ENCODE results near the gene HJV.
"Not testable (repeated sequence)": the region's sequence is repeated elsewhere in the genome, so short reads cannot be mapped to it uniquely, and the experiment has no call there.

HJV gene

DNA sequence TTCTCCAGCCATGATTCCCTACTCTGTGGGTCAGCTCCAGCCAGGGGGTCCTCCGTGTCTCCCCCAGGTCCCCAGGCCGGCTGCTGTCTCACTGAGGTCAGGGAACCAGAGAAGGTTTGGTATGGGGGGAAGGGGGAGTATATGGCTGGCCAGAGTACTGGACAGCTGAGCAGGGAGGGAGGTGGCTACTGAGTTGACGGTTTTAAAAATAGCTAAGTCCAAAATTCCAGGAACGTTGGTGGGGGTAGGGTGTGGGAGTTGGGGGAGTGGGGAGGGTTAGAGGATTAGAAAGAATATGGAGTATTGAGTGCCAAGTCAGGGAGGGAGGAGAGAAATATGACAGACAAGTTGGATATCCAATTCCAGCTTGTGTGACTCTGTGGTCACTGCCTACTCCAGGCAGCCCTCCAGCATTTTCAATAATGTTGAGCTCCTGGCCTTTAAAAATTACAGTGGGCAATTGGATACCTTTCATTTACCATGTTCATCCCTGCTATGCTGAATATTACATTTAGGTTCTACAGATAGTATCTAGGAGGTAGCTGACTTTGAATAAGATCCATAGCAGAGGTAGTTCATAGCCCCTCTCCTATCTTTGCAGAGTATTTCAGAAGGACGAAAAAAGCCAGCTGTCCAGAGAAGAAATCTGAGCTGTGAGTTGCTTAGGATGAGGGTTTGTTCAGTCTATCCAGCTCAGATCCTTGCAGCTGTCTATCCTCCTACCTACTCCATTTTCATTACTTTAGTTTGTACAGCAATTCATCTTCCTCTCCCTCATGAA is at the start of gene HJV:
HJV (minus strand) TSS at position 114 of the 781 bp plus-strand sequence. CDS start 1,504 bp downstream, outside the sequence.
- no peak for DNase-seq

DNA sequence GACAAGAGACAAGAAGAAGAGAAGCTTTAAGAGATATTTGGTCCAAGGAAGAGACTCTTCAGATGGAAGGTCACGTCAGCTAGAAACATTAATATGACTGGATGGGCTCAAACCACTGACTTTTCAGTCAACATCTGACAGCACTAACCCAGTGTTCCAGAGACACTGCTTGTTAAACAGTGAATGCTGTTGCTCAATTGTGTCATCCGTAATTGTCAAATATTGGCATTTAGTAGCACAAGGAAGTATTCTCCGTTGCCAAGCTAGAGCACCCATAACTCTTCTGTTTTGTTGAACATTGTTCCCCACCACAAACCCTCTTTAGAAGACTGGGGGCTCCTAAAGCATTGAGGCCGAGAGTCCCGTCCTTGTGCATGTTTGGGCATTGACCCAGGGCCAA is 37.6 kb upstream of the HJV start:
- not testable (repeated sequence) for DNase-seq

DNA sequence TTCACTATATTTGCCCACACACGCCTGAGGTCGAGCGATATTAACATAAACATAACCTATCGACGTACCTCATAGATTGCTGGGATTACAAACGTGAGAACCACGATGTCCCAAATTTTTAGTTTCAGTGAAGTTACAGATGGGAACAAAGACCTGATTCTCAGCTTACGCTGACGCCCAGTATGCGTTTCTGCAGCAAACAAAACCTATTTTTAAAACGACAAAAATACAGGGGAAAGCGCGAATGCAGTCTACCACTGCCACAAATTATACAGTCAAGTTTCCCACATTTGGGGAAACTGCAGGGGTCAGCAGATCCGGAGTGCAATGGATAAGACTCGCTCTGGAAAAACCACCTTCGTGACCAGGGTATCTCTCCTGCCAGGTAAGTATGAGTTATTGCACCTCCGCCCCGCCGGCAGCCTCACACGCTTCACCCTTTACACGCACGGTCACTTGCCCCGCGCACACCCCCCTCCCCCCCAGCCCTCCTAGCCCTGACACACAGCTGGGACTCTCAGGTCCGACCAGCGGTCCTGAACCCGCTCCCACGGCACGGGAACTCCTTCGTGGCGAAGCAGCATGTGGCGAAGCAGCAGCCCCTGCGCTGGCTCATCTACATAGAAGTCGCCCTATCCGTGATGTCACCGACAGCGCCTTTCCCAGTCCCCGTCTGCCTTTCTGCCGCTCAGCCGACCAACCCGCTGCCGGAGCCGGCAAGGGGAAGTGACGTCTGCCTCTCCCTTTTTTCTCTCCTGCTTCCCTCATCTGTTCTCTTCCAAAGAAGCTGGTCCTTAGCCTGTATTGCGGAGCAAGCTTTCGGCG is 30.5 kb upstream of the HJV start:
- DNase-seq = peak; percentile 79

- no peak for DNase-seq
Observed at GRCh38 chr1:146051452-146051851, 29.9 kb upstream of the HJV start.

- not testable (repeated sequence) for DNase-seq
Observed at GRCh38 chr1:146050652-146050963, 29.1 kb upstream of the HJV start.

DNA sequence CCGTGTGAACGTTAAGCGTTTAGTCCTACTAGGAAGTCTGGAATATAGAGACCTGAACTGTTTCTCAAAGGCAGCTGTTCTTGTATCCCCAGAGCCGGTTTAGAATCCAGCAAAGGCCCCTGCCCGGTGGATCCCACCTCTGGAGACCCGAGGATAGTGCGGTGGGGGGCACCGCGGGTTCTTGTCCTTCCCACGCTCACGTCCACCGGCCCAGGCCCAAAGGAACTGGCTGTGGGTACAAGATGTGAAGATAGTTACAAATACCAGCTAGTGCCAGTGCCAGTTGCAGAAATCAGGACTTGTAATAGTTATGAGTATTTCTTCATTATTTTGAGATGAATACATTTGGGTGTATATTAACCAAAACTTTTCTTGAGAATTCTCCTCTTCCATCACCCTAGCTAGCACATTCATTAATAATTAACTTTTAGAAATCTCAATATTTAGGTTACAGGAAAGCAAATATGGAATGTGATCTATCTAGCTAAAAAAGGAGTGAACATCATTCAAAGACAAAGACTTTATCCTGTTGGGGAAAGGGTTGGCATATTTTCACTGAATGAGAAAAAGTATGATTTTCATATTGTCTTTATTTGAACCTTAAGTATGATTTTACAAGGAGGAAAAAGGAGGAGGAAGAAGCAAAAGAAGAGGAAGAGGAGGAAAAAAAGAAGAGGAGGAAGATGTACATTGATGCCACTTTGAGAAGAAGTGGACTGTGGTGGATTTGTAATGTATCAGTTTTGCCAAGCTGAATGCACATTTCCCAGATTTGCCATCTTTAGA is 28.5 kb upstream of the HJV start:
- not testable (repeated sequence) for DNase-seq

GRCh38 chr1:146049436-146049835 is 27.9 kb upstream of the HJV start:
- no peak for DNase-seq

GRCh38 chr1:146048514-146049115 is 27.1 kb upstream of the HJV start:
- DNase-seq = not testable (repeated sequence)

- no peak for DNase-seq
Observed at GRCh38 chr1:146046664-146047063, 25.1 kb upstream of the HJV start.

GRCh38 chr1:146039844-146040194 is 18.3 kb upstream of the HJV start:
- DNase-seq = no peak

DNA sequence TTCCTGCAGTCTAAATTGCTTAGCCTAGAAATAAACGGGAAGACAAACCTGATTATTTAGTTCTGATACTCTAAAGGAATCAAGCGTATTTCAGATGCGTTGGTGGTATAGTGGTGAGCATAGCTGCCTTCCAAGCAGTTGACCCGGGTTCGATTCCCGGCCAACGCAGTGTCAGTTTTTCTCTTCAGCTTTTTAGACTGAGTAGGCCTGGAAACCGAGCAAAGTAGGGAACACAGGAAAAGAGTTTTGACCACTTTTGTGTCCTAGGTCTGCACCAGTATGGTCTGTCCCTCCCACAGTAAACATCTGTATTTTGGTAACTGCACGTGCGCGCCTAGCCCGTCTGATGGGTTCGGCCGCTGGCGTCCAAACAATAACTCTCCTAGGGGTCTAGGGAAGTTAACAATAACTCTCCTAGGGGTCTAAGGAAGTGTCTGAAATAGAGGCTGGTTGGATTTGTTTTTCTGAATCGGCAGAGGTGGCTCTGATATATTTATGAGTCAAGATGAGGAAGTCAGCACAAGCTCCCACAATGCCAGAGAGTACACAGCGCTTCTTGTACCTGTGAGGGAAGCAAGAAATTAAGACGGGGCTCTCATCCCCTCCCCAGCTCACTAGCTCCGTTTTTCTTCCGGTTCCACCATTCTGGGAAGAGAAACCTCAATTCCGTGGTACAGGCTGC is 15.6 kb upstream of the HJV start:
- peak; percentile 76 for DNase-seq

GRCh38 chr1:146036241-146036964 is 14.9 kb upstream of the HJV start:
- no peak for DNase-seq

GRCh38 chr1:146035048-146035423 is 13.5 kb upstream of the HJV start:
- no peak for DNase-seq

DNA sequence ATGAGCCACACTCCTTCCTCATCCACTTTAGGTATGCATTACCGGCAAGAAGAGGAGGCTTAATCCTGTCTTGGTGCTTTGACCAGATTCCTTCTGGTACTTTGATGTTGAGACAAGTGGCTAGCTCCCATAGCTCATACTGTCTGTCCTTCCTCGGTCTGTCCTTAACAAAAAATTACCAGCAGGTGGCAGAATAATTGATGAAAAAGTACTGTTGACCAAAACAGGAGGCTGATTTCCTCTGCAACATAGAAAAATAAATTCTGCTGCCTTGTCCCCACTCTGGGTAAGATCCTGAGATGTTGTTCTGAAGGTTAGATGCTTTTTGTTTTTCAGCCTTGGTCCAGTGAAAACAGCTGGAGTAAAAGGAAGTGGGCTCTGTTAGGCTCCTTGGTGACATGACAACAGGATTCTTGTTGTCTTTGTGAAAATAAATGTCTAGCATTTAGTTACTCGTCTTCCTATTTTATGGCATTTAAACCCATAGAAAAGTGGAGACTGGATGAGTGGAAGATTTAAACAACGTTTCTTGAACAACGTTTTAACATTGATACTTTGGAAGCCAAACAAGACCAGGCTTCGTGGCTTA is 11.2 kb upstream of the HJV start:
- peak; percentile 63 for DNase-seq

GRCh38 chr1:146031476-146031875 is 9.9 kb upstream of the HJV start:
- DNase-seq = no peak

- DNase-seq = no peak
Observed at GRCh38 chr1:146029117-146029516, 7.6 kb upstream of the HJV start.

DNA sequence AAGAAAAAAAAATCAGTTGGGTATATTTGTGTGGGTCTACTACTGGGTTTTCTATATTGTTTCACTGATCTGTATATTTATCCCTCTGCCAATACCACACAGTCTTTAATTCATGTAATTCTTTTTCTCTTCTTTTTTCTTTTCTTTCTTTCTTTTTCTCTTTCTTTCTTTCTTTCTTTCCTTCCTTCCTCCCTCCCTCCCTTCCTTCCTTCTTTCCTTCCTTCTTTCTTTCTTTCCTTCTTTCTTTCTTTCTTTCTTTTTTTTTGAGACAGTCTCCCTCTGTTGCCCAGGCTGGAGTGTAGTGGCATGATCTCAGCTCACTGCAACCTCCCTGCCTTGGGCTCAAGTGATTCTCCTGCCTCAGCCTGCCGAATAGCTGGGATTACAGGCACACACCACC is 5.1 kb upstream of the HJV start:
- not testable (repeated sequence) for DNase-seq

DNA sequence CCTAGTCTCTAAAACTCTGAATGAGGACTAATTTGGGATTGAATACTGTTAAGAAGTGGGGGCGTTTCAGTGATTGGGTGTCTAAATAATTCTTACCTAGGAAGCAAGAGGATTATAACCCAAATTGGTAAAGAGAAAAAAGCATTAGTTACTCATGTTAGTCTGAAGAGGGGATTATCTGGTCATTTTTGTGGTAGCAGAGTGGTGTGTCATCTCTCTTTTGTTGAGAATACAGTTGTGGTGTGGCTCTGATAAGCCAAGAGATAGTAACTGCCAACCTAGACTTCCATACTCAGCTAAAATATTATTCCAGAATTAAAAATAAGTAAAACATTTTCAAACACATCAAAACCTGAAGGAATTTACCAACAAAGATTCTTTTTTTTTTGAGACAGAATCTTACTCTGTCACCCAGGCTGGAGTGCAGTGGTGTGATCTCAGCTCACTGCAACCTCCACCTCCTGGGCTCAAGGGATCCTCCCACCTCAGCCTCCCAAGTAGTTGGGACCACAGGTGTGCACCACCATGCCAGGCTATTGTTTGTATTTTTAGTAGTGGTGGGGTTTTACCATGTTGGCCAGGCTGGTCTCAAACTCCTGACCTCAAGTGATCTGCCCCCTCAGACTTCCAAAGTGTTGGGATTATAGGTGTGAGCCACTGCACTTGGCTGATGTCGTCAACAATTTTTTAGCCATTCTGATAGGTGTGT is 4.4 kb upstream of the HJV start:
- not testable (repeated sequence) for DNase-seq

DNA sequence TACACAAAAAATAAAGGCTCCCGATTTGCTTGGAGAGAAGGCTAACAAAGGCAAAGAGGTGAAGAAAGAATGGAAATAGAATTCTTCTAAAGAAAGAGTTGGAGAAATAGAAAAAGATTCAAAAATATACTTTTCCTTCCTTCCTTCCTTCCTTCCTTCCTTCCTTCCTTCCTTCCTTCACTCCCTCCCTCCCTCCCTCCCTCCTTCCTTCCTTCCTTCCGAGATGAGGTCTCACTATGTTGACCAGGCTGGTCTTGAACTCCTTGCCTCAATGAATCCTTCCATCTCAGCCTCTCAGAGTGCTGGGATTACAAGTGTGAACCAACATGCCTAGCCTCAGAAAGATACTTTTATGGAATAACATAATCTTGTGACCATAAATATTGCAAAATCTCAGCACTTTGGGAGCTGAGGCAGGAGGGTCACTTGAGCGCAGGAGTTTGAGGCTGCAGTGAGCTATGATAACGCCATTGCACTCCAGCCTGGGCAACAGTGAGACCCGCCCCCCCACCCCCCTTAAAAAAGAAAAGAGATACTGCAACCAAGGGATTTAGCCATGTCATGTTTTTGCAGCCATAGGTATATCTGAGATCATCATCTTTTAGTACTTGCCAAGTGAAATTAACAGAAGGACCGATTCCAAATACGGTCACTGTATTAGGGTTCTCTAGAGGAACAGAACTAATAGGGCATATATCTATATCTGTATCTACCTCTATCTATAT is 1.0 kb upstream of the HJV start:
- no peak for DNase-seq

DNA sequence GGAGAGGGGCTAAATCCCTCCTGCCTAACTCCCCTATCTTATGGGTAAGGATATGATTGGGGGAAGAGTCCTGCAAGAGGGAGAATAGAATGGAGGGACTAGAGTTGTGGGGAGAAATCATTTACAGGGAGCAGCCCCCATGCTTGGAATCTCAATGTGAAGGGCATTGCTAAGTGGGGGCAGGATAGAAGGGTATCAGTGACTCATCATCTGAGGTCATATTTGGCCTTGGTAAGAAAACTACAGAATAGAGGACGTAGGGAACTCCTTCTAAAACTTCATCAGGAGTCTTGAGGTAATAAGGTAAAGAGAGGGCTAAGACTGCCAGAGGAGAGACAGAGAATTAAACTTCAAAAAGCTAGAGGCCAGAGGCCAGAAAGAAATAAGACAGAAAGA is 487 bp downstream of the HJV start:
- no peak for DNase-seq

Data from CD4-positive, alpha-beta T cell treated with Interleukin-4 for 4 hours (primary cell).